ENCODE data around the gene SLC25A34.

The SLC25A34 gene

DNA sequence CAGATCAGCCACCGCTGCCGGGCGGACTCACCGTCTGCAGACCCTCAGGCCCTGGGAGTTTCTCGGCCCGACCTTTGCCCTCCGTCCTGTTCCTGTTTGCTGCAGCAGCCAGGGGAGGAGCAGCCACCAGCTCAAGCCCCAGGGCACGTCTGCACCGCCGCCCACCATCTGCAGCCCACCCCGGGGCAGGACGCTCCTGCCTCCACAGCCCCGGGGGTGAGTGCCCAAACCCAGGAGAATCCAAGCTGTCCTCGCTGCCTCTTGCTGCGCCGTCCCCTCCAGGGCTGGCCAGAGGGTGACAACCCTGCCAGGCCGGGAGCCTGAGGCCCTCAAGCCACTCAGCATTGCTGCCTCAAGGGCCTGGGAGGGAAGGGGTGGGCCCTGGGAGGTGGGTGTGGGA, 1.2 kb upstream of the SLC25A34 start:
- DNase-seq = no peak

DNA sequence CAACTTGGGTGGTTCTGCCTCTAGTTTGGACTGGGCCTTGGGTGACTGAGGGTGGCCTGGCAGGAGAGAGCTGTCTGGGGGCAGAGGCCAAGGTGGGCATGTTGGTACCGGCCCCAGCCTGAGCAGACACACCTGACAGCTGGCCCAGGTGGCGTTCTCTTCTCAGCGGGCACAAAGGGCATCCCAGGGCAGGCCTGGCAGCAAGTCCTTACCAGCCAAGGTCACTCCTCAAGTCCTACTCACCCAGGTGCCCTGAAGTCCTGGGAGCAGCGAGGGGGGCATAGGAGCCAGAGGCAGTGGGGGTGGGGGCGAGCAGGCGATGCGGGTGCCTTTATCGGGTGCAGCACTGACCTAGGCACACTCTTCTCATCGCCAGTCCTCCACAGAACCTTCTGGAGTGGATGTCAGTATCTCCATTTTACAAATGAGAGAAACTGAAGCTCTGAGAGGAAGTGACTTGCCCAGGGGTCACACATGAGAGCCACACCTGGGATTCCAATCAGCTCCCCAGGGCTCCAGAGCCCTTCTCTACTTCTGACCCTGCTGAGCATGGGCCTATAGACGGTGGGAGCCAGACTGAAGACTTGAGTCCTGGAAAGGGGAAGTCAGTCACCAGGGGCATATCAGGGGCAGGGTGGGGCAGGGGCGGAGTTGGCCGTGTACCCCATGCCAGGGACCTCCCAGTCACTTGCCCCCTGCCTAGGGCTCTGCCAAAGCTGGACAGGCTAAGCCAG, 587 bp upstream of the SLC25A34 start:
- DNase-seq = no peak

DNA sequence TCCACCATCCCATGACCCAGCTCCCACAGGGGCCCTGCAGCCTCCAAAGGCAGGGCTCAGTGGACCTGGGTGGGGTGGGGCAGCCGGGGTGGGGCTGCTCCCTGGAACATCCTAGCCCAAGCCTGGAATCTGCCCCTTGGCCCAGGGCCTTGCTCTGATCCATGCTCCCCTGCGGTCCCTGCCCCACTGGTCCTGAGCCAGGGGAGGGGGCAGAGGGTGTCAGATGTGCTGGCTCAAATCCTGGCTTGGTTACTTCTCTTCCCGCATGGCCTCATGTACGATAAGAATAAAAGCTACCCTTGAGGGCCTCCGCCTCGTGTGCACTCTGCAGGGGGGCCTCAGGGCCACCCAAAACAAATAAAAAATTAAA, 819 bp downstream of the SLC25A34 start:
- DNase-seq = no peak

DNA sequence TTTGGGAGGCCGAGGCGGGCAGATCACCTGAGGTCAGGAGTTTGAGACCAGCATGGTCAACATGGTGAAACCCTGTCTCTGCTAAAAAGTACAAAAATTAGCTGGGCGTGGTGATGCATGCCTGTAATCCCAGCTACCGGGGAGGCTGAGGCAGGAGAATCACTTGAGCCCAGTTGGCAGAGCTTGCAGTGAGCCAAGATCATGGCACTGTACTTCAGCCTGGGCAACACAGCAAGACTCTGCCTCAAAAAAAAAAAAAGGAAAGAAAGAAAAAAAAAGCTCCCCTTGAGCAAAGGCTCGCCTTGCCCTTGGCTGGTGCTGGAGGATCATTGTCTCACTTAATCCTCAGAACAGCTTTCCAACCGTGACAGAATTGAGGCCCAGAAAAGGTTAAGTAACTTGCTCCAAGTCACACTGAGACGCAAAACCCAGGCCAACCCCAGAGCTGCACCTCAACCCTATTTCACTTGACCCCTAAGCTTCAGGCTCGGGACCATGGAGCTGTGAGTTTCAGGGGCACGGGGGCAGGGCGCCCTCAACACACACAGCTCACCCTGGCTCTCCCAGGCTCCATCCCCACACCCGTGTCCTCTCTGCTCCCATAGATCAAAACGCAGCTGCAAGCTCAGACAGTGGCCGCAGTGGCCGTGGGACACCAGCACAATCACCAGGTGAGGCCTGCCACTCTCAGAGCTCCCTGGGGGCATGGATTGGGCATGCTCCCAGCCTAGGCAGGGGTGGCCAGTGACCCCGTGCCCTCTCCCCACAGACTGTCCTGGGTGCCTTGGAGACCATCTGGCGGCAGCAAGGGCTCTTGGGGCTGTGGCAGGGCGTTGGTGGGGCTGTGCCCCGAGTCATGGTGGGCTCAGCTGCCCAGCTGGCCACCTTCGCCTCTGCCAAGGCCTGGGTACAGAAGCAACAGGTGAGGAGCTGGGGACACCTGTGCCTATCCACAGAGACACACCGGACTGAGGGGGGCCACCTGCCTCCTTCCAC, 1.6 kb downstream of the SLC25A34 start:
- DNase-seq = no peak

DNA sequence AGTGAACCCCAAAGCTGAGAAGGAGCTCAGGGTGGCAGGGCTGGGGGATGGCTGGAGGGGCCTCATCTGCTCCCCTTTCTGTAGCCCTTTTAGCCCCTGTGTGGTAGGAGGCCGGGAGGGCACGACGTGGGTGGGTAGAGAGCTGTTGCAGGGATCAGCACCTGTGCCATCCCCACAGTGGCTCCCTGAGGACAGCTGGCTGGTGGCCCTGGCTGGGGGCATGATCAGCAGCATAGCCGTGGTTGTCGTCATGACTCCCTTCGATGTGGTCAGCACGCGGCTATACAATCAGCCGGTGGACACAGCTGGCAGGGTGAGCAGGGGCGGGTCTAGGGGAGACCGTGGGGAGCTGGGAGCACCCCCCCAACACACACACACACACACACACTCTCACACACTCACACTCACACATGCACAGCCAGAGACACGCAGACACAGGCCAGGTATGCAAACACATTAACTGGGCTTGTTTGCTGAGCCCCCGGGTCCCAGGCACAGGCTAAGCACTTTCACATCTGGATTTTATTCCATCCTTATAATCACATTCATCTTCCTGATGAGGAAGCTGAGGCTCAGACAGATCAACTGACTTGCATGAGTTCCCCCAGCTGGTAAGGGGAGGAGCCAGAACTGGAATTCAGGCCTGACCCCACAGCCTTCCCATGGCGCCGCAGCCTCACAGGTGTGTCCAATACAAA, 2.5 kb downstream of the SLC25A34 start:
- no peak for DNase-seq

DNA sequence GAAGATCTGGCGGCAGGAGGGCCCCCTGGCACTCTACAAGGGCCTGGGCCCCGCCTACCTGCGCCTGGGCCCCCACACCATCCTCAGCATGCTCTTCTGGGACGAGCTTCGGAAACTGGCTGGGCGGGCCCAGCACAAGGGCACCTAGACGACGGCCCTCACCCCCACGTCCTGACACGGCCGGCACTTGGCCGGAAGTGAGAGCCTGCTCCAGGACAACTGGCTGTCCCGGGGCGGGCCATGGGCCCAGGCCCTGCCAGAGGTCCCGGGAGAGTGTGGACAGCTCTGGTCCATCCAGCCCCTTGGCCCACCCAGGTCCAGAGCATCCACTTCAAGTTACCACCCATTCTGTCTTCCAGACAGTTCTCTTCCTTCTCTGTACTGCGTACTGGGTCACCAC, 3.2 kb downstream of the SLC25A34 start:
- no peak for DNase-seq

DNA sequence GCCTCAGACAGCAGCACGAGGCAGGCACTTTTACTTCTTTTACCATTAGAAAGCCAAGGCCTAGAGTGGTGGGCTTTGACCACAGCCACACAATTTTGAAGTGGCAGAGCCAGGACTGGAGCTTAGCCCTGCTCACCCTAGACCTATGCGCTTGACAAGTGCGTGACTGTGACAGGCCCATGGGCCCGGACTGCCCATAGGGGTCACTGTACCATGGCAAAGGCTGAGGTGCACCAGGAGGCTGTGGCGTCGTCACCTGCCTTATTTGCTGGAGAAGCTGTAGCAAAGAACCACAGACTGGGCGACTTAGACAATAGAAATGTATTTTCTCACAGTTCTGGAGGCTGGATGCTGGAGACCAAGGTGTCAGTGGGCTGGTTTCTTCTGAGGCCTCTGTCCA, 3.7 kb downstream of the SLC25A34 start:
- DNase-seq = no peak

DNA sequence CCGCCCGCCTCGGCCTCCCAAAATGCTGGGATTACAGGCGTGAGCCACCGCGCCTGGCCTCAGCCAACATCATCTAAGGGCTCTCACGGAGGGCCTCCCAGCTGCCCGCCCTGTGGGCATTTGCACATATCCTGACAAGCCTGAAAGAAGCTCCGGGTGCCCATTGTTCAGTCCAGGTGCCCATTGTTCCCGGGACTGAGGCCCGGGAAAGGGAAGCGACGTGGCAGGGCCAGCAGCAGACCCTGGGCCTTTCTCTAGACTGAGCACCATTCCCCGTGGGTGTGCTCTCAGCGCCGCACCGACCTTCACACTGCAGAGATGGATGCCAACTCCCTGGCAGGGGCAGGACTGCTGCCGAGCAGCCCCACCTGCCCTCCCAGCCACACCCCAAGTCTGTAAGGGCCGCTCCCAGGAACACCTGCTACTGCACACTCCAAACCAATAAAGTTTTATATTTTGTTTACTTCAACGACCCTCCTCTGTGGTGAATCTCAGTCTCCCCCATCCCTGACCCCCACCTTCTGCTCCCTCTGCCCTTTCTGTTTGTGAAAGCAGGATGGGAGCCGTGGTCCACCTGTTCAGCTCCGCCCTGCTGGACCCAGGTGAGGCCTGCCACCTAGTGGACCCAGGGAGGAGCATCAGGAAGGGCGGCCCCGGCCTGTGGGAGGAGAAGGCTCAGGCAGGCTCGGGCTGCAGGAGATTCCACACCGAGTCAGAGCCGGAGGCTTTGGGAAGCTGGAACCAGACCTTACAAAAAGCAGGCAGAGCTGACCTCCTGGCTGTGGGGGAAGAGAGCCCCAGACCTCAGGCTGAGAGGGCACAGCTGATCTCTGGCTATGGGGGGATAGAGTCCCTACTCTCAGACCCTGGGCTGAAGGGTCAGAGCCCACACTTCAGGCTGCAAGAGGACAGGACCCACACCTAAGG, 5.1 kb downstream of the SLC25A34 start:
- no peak for DNase-seq

DNA sequence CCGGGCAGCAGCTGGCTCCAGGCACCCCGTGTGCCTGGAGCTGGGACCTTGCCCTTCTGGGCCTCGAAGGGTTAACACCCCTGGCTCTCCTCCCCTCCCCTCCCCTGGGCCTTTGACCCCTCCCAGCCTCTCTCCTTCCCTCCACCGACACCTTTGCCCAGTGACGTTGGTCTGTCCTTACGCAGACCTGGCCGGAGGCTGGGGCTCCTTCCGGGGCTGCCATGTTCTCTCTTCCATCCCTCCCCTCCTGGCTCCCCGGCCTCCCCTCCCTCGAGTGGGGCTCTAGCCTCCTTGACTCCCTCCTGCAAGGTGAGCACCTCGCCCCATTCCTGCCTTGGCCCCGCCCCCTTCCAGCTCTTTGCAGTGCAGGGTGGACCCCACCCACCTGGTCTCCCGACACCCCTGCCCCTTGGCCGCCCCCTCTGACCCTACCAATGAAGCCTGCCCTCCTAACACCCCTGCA, 6.3 kb downstream of the SLC25A34 start, which contains the start of gene TMEM82:
Gene TMEM82, plus strand, starts transcription at position 161 of the 463 bp plus-strand sequence. Its CDS starts 61 bp downstream, at position 222.
- no peak for DNase-seq

DNA sequence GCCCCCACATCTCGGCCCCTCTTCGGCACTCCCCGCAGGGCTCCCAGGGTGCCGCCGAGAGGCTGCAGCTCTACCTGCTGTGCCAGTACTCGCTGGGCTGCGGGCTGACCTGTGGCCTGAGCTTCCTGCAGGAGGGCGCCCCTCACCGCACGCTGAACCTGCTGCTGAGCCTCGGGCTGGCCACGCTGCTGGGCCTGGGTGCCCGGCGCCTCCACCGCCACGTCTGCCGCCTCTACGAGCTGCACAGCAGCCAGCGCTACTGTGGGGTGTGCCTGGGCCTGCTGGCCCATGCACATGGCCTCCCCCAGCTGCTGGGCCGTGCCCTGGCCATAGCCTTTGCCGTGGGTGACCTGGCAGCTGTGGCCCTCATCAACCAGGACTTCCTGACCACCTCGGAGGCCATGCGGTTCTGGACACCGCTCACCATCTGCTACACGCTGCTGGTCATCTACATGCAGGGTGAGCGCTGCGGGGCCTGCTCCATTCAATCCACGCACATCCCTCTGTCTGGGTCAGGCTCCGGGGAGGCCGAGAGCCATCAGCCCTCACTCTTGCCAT, 8.1 kb downstream of the SLC25A34 start:
- no peak for DNase-seq

DNA sequence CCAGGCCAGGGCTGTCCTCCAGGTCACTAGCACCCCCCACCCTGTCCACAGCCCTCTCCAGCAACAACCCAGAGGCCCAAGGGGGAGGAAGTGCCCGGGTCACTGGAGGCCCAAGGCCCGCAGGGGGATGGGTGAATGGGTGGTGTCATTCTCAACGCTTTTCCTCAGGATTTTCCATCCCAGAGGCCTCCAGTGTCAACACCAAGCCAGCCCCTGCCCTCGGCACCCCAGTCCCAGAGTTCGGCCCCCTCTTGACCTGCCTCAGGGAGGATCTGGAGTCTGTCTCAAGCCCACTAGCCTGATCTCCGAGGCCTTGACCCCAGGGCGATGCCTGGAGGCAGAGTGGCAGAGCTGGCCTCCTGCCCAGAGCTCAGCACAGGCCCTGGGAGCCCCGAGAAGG, 11.3 kb downstream of the SLC25A34 start:
- no peak for DNase-seq

DNA sequence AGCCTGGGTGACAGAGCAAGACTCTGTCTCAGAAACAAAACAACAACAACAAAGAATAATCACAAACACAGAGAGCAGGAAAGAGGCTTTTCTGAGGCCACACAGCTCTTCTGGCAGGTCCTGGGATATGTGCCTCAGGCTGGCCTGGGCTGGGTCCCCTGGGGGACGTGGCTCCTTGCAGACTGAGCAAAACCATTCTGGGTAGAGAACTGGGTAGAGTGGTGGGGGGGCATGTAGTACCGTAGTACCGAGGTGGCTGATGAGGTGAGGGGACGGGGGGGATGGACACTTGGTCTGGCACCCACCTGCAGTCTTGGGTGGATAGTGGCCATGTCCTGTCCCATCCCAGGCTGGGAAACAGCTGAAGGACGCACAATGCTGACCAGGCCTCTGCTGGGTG, 12.2 kb downstream of the SLC25A34 start:
- no peak for DNase-seq

DNA sequence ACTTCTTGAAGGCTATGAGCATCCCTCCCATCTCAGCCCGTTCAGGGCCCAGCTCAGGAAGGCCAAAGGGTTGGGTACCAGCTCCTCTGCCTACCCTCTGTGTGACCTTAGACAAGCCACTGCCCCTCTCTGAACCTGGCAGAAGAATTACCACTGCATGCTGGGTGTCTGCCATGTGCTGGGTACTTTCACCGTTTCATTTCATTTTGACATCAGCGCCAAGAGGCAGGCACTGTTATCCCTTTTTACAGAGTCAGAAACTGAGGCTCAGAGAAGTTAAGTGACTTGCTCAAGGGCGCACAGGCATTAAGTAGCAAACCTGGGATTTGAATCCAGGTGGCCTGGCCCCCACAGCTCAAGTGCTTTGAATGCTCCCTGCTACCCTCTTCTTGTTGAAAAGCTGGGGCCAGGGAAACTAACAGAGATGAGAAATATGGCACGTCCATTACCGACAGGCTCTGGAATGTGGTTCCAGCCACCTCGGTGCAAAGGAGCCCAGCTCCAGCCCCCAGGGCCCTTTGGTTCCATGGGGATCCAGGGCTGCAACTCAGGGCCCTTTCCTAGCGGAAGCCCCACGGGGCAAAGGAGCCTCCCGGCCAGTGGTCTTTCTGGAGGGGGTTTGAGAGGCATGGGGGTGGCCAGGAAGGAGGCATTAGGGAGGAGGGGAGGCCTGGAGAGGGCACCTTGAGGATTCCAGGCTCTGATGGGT, 12.8 kb downstream of the SLC25A34 start:
- DNase-seq = no peak

DNA sequence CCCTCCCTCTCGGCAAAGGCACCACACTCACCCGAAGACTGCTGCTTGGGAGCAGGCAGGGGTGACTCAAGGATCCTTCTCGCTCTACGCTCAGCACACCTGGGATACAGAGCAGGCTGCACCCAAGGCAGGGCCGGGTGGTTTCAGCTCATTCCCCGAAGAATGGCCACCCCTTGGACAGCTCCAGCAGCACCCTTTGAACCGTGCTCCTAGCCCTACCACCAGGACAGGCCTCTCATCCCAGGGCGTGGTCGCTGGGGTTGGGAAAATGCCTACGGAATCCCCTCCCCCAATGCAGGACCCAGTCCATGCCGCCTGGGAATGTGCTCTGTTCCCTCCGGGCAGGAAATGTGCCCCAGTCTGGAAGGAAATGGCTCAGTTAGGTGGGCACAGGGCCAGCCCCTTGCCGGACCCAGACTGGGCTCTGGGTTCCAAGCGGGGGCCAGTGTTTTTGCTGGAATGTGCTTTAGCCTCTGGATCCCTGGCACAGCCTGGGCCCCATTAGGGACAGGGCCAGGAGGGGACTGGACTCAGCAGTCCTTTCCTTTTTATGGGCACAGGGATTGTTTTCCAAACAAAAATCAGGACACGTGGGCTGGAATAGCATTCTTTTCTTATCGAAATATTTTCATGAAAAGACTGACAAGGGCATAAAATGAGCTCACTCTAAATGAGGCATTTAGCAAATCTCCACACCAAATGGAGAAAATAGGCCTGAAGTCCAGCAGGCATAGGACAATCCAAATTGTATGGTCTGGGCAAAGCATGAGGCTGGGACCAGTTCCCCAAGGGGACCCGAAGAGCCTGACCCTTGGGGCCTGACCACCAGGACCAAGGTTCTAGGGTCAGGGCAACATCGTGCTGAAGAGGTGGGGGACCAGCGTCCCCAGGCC, 13.6 kb downstream of the SLC25A34 start:
- no peak for DNase-seq

DNA sequence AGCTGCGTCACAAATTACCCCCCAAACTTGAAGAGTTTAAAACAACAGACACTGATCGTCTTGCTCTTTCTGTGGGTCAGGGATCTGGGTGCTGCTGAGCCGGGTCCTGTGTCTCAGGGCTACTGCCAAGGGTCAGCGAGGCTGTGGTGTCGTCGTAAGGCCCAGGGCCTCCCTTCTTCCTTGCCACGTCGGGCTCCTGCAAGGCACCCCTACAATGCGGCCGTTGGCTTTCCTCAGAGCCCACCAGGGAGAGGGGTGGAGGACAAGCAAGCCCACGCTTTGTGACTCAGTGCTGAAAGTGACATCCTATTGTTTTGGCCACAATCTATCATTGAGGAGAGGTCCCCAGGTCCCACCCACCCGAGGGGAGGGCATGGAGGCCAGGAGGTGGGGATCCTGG, 14.9 kb downstream of the SLC25A34 start:
- DNase-seq = no peak

DNA sequence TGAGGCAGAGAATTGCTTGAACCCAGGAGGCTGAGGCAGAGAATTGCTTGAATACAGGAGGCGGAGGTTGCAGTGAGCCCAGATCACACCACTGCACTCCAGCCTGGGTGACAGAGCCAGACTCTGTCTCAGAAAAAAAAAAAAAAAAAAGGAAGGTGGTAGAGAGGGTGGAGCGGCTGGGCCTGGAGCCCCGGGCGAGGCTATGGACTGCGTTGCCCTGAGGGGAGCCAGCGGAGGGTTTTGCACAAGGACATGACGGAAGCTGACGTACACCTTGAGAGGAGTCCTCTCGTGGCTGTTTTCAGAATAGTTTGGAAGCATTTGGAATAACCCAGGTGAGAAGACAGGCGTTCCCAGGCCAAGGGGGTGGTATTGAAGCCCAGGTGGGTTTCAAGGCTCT, 15.7 kb downstream of the SLC25A34 start:
- DNase-seq = no peak

DNA sequence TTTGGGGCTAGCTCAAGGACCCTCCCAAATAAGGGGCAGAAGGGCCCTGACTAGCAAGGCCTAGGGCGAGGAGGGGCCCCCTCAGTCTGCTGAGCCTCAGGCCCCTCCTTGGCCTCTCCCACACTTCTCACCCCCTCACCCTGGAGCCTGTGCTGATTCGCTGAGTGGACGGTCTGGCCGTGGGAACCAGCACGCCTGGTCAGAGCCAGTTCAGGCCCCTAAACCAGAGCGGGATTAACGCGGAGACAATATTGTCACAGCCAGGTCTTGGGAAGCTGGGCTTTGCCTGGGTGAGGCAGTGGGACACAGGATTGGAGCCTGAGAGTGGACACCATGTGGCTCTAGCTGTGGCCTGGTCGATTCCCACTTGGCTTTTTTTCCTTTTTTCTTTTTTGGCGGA, 17.7 kb downstream of the SLC25A34 start:
- DNase-seq = no peak

DNA sequence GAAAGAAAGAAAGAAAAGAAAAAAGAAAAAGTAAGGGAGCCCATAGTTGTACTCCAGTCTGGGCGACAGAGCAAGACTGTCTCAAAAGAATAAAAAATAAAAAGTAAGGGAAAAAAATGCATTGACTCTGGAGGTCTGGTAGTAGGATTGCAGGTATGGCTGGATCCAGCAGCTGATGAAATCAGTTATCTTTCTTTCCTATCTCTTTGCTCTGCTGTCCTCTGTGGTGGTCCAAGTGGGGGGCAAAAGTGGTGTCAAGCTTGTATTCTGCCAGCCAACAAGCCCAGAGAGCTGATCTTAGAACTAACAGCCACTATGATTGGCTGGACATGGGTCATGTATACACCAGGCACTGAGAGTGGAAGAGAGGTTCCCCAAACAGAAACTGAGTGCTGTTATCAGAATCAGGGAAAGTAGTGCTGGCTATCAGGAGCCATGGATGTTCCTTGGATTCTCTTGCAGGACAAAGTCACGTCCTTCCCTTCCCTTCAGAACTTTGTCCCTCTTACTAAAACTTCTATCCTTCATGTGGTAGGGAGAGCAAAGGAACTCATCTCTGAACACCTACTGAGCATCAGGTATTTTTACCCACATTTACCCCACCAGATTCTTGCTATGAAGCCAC, 19.1 kb downstream of the SLC25A34 start:
- no peak for DNase-seq

DNA sequence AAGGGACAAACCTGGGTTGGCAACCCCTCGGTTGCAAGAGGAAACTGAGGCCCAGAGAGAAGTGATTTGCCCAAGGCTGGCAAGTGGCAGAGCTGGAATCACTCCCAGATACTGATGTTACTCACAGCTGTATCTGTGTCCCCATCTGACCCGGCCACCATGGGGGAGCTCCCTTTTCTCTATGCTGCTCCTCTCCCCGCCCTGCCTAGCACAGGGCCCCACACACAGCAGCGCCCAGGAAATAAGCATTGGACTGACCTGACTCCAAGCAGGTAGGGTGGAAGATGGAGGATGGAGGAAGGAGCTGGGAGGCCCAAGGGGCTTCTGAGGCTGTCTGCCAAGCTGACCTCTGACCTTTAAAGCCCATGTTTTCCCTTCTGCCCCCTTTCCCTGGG, 19.6 kb downstream of the SLC25A34 start:
- no peak for DNase-seq
